H9 (cell line): Measurements from ENCODE around the gene CELF1. TPM values are rescaled to one million over a fixed set of nuclear protein-coding genes. Genes with fewer than 3 reads are reported as not detected.

Experiments used
- DNase-seq: peaks from one replicate; pipeline ENCODE4 v3.0.0-alpha.2; 2017
- H2AFZ ChIP-seq: one replicate; pipeline ENCODE4 v1.6.1; 2013; ENCODE audit warnings: mild to moderate bottlenecking, low read length, control low read depth, moderate library complexity
- H2AK5ac ChIP-seq: 2 replicates; pipeline ENCODE4 v1.6.1; 2013; ENCODE audit warnings: low read length, control low read depth, mixed read lengths; ENCODE audit not compliant: insufficient read length
- H2BK120ac ChIP-seq: one replicate; pipeline ENCODE4 v1.6.1; 2013; ENCODE audit warnings: low read depth, mild to moderate bottlenecking, low read length, control low read depth, inconsistent platforms; ENCODE audit not compliant: poor library complexity, severe bottlenecking
- H2BK12ac ChIP-seq: 2 replicates; pipeline ENCODE4 v1.6.1; 2013; ENCODE audit warnings: low read length, control low read depth, mixed read lengths, low read depth; ENCODE audit not compliant: insufficient read length
- H2BK15ac ChIP-seq: 2 replicates; pipeline ENCODE4 v1.6.1; 2013; ENCODE audit warnings: low read depth, low read length, control low read depth
- H2BK20ac ChIP-seq: one replicate; pipeline ENCODE4 v1.6.1; 2013; ENCODE audit warnings: low read depth, mild to moderate bottlenecking, low read length, control low read depth, inconsistent platforms; ENCODE audit not compliant: poor library complexity, severe bottlenecking
- H2BK5ac ChIP-seq: 2 replicates; pipeline ENCODE4 v1.6.1; 2013; ENCODE audit warnings: low read length, control low read depth, mixed read lengths; ENCODE audit not compliant: insufficient read length
- H3K14ac ChIP-seq: 2 replicates; pipeline ENCODE4 v1.6.1; 2013; ENCODE audit warnings: low read length, control low read depth; ENCODE audit not compliant: insufficient read depth
- H3K18ac ChIP-seq: 2 replicates; pipeline ENCODE4 v1.6.1; 2013; ENCODE audit warnings: low read depth, mild to moderate bottlenecking, mixed read lengths, low read length, control low read depth; ENCODE audit not compliant: insufficient read length
- H3K23ac ChIP-seq: 2 replicates; pipeline ENCODE4 v1.6.1; 2013; ENCODE audit warnings: low read length, control low read depth, mixed read lengths, low read depth; ENCODE audit not compliant: insufficient read length
- H3K23me2 ChIP-seq: 2 replicates; pipeline ENCODE4 v1.6.1; 2013; ENCODE audit warnings: low read depth, mild to moderate bottlenecking, mixed read lengths, low read length, control low read depth; ENCODE audit not compliant: insufficient read length, poor library complexity, severe bottlenecking
- H3K27ac ChIP-seq: 2 replicates; pipeline ENCODE4 v1.5.1; 2013; ENCODE audit warnings: low read length, control low read depth, mixed read lengths, low read depth; ENCODE audit not compliant: insufficient read length
- H3K27me3 ChIP-seq: 2 replicates; pipeline ENCODE4 v1.6.1; 2013; ENCODE audit warnings: low read length, control low read depth, inconsistent platforms; ENCODE audit not compliant: insufficient read depth
- H3K4ac ChIP-seq: 2 replicates; pipeline ENCODE4 v1.6.1; 2013; ENCODE audit warnings: low read depth, mild to moderate bottlenecking, control low read depth, inconsistent platforms, low read length, moderate library complexity
- H3K4me1 ChIP-seq: 2 replicates; pipeline ENCODE4 v1.6.1; 2013; ENCODE audit warnings: low read length, control low read depth, inconsistent platforms; ENCODE audit not compliant: insufficient read depth
- H3K4me2 ChIP-seq: 2 replicates; pipeline ENCODE4 v1.6.1; 2013; ENCODE audit warnings: low read length, control low read depth, mixed read lengths; ENCODE audit not compliant: insufficient read length, insufficient read depth
- H3K56ac ChIP-seq: 2 replicates; pipeline ENCODE4 v1.6.1; 2013; ENCODE audit warnings: low read depth, mild to moderate bottlenecking, mixed read lengths, low read length, control low read depth; ENCODE audit not compliant: insufficient read length
- H3K79me1 ChIP-seq: 2 replicates; pipeline ENCODE4 v1.6.1; 2013; ENCODE audit warnings: low read depth, mild to moderate bottlenecking, moderate library complexity, low read length, control low read depth, inconsistent platforms; ENCODE audit not compliant: insufficient read depth, poor library complexity, severe bottlenecking
- H3K79me2 ChIP-seq: 2 replicates; pipeline ENCODE4 v1.6.1; 2013; ENCODE audit warnings: low read length, control low read depth, inconsistent platforms; ENCODE audit not compliant: insufficient read depth
- H3K9ac ChIP-seq: 2 replicates; pipeline ENCODE4 v1.6.1; 2013; ENCODE audit warnings: low read length, control low read depth, mixed read lengths; ENCODE audit not compliant: insufficient read length; ENCODE audit errors: extremely low read depth
- H3K9me3 ChIP-seq: one replicate; pipeline ENCODE4 v1.6.1; 2013; ENCODE audit warnings: low read depth, low read length, inconsistent platforms; ENCODE audit not compliant: control insufficient read depth
- H3T11ph ChIP-seq: one replicate; pipeline ENCODE4 v1.6.1; 2013; ENCODE audit warnings: mild to moderate bottlenecking, low read length, control low read depth, inconsistent platforms
- H4K20me1 ChIP-seq: one replicate; pipeline ENCODE4 v1.6.1; 2013; ENCODE audit not compliant: control insufficient read depth, insufficient read length, insufficient read depth
- H4K5ac ChIP-seq: 2 replicates; pipeline ENCODE4 v1.6.1; 2013; ENCODE audit warnings: low read depth, mild to moderate bottlenecking, mixed read lengths, low read length, control low read depth; ENCODE audit not compliant: insufficient read length
- H4K8ac ChIP-seq: replicated peaks from 2 replicates; pipeline ENCODE4 v1.6.1; 2013; ENCODE audit warnings: low read length, control low read depth, mixed read lengths, low read depth; ENCODE audit not compliant: insufficient read length
- H4K91ac ChIP-seq: 2 replicates; pipeline ENCODE4 v1.6.1; 2013; ENCODE audit warnings: low read depth, mild to moderate bottlenecking, moderate library complexity, mixed read lengths, low read length, control low read depth; ENCODE audit not compliant: insufficient read length
- H3K27ac Mint-ChIP-seq, 3 experiments: 2 replicates in 2 of 3; 3 replicates in 1 of 3; pipeline ENCODE4 v1.8.0; 2020 to 2021; ENCODE audit warnings: mixed read lengths in 3 of 3, mild to moderate bottlenecking in 1 of 3, moderate library complexity in 1 of 3
- H3K27me3 Mint-ChIP-seq: 2 replicates; pipeline ENCODE4 v1.8.0; 2021; ENCODE audit warnings: low read depth, mild to moderate bottlenecking, moderate library complexity, mixed read lengths
- H3K36me3 Mint-ChIP-seq, 3 experiments: 2 replicates in 2 of 3; 3 replicates in 1 of 3; pipeline ENCODE4 v1.8.0; 2020 to 2021; ENCODE audit warnings: low read depth in 3 of 3, mixed read lengths in 3 of 3; ENCODE audit not compliant: insufficient read depth in 1 of 3
- H3K4me1 Mint-ChIP-seq, 2 experiments: 2 replicates each; pipeline ENCODE4 v1.8.0; 2020; ENCODE audit warnings: mixed read lengths in 2 of 2
- H3K4me3 Mint-ChIP-seq, 2 experiments: 2 replicates in 1 of 2; 3 replicates in 1 of 2; pipeline ENCODE4 v1.8.0; 2020 to 2021; ENCODE audit warnings: mild to moderate bottlenecking in 2 of 2, mixed read lengths in 2 of 2, moderate library complexity in 1 of 2
- H3K9me3 Mint-ChIP-seq, 2 experiments: 2 replicates in 1 of 2; 3 replicates in 1 of 2; pipeline ENCODE4 v1.8.0; 2020; ENCODE audit warnings: mild to moderate bottlenecking in 2 of 2, mixed read lengths in 2 of 2, moderate library complexity in 1 of 2
- CTCF ChIP-seq: fragments of 200-600 bp; sonication (generic); conservative IDR thresholded peaks from 3 replicates; pipeline ENCODE4 v1.8.0; 2021; ENCODE audit warnings: antibody characterized with exemption, mild to moderate bottlenecking
- WGBS: extraction: QIAGEN DNeasy Blood & Tissue Kit; methylation state at CpG from one replicate; pipeline ENCODE4 v1.1.7; 2013; ENCODE audit warnings: missing lambda C conversion rate, low lambda C conversion rate, mixed read lengths; ENCODE audit not compliant: insufficient read length; ENCODE audit errors: extremely low coverage; 5-methylcytosine and 5-hydroxymethylcytosine counted together
- total RNA-seq: library from RNA; stranded (reverse); gene quantifications from 2 replicates; pipeline ENCODE4 v1.2.1, GENCODE V29; 2021

CELF1 gene
- total RNA-seq, 1 experiment from 2014 or later: 211 TPM

DNA sequence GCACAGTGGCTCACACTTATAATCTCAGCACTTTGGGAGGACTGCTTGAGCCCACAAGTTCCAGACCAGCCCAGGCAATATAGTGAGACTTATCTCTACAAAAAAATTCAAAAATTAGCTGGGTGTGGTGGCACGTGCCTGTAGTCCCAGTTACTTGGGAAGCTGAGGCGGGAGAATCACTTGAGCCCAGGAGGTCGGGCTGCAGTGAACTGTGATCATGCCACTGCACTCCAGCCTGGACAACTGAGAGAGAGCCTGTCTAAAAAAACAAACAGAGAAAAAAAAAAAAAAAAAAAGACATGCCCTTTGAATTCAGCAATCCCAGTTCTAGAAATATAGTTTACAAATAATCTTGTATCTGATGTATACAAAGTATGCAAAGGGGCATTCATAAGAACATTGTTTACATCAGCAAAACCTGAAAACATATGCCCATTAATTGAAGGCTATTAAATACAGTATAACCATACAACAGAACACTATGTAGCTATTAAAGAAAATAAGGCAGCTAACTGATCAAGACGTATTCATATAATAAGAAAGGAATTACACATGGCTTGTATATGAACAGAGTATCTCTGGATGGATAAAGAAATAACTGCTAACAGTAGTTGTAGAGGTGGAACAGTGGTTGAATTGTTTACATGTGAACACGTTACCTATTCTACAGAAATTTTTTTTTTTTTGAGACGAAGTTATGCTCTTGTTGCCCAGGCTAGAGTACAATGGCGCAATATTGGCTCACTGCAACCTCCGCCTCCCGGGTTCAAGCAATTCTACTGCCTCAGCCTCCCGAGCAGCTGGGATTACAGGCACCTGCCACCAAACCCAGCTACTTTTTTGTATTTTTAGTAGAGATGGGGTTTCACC is 35.7 kb downstream of the CELF1 start:
- H4K91ac ChIP-seq: no peak overlapping the region
- peak overlapping the region in 1 of 3 experiments; percentile 58; a peak in 2 of 7 replicates for H3K27ac Mint-ChIP-seq
- H2BK20ac ChIP-seq: no peak overlapping the region
- no peak overlapping the region for H3K9ac ChIP-seq
- H3K27me3 ChIP-seq: no peaks in the 10 kb centered on the region
- H2BK15ac ChIP-seq: no peak overlapping the region
- H3K27ac ChIP-seq: no peak overlapping the region
- no peaks in the 10 kb centered on the region for H4K20me1 ChIP-seq
- peaks cover 40% of the 10 kb centered on the region; the same call in 1 of the 2 replicates for H3K79me2 ChIP-seq
- no peak overlapping the region for H3K4me3 Mint-ChIP-seq
- no peaks in the 10 kb centered on the region for H3K9me3 ChIP-seq
- H3K14ac ChIP-seq: no peak overlapping the region
- no peaks in the 10 kb centered on the region for H3K27me3 Mint-ChIP-seq
- H3K4me1 ChIP-seq: peaks cover 9% of the 10 kb centered on the region
- H2BK120ac ChIP-seq: no peak overlapping the region
- no peak overlapping the region for H3K23ac ChIP-seq
- no peak overlapping the region for H3K4me2 ChIP-seq
- H3K18ac ChIP-seq: no peak overlapping the region
- no peak overlapping the region for H3K4ac ChIP-seq
- peaks cover 15% of the 10 kb centered on the region for H3K79me1 ChIP-seq
- no peaks in the 10 kb centered on the region for H3K23me2 ChIP-seq
- H4K8ac ChIP-seq: no peak overlapping the region
- no peaks in the 10 kb centered on the region for H3K9me3 Mint-ChIP-seq
- TF ChIP-seq CTCF: no peak
- no peak overlapping the region for H4K5ac ChIP-seq
- no peak for DNase-seq
- peaks cover 0 to 4% (median 2%) of the 10 kb centered on the region in 3 experiments; a peak in 1 of 7 replicates for H3K36me3 Mint-ChIP-seq
- no peak overlapping the region for H2AK5ac ChIP-seq
- no peak overlapping the region for H3T11ph ChIP-seq
- H3K4me1 Mint-ChIP-seq: peaks cover 35 to 38% of the 10 kb centered on the region in 2 experiments
- no peak overlapping the region for H2AFZ ChIP-seq
- no peak overlapping the region for H2BK5ac ChIP-seq
- no CpG with 5 or more reads among the region's 10 CpGs for WGBS
- no peak overlapping the region for H2BK12ac ChIP-seq
- H3K56ac ChIP-seq: no peak overlapping the region
